Stomach (tissue), 9 donors: Measurements from ENCODE around the gene RBM48. TPM values are rescaled to one million over a fixed set of nuclear protein-coding genes. Genes with fewer than 3 reads are reported as not detected.
A peak's percentile ranks its signal among the peaks of the same experiment; 100 is the strongest.

ENCODE experiments used
- DNase-seq, 2 donors: peaks; one replicate each; pipeline versions ENCODE4 v3.0.0 to v3.0.0-alpha.2; 2013 to 2019
- H3K27ac ChIP-seq, 5 donors: fragments of 200-600 bp in 4 of 5; sonication (generic) in 4 of 5; one replicate each; pipeline ENCODE4 v1.5.1; 2013 to 2019; ENCODE audit warnings: mild to moderate bottlenecking in 1 of 5, moderate library complexity in 1 of 5
- H3K27me3 ChIP-seq, 3 donors: fragments of 200-600 bp; sonication (generic); one replicate each; pipeline ENCODE4 v1.5.1; 2017 to 2019; ENCODE audit warnings: mixed run types in 1 of 3
- H3K36me3 ChIP-seq, 4 donors: fragments of 200-600 bp; sonication (generic); 1 replicate in 3 of 4; 2 replicates in 1 of 4; pipeline ENCODE4 v1.5.1; 2016 to 2019
- H3K4me1 ChIP-seq, 4 donors: fragments of 200-600 bp; sonication (generic); one replicate each; pipeline ENCODE4 v1.5.1; 2016 to 2019
- H3K4me3 ChIP-seq, 4 donors: fragments of 200-600 bp; sonication (generic) in 3 of 4; one replicate each; pipeline ENCODE4 v1.5.1; 2016 to 2019; ENCODE audit warnings: mild to moderate bottlenecking in 1 of 4
- H3K9me3 ChIP-seq, 4 donors: fragments of 200-600 bp; sonication (generic); one replicate each; pipeline ENCODE4 v1.5.1; 2016 to 2019
- EP300 ChIP-seq: sonication (generic); formaldehyde crosslinking; IDR thresholded peaks from one replicate; pipeline ENCODE4 v1.6.1; 2017; ENCODE audit warnings: antibody characterized with exemption
- POLR2A ChIP-seq, 4 donors: fragments of 450-650 bp; IDR thresholded peaks; one replicate each; pipeline ENCODE4 v1.6.1; 2016; ENCODE audit warnings: antibody characterized with exemption in 4 of 4, control low read depth in 2 of 4, mild to moderate bottlenecking in 1 of 4, moderate library complexity in 1 of 4
- POLR2AphosphoS5 ChIP-seq, 3 donors: sonication (generic); formaldehyde crosslinking; IDR thresholded peaks; one replicate each; pipeline ENCODE4 v1.6.1; 2016; ENCODE audit warnings: antibody characterized with exemption in 3 of 3
- WGBS, 5 donors: extraction: QIAGEN DNeasy Blood & Tissue Kit in 3 of 5; methylation state at CpG; one replicate each; pipeline versions ENCODE4 v1.1.5 to v1.1.7; 2013 to 2018; 5-methylcytosine and 5-hydroxymethylcytosine counted together
- intact Hi-C: fragments of 100-400 bp; cut with DNase I; formaldehyde crosslinking; loops from one replicate; pipeline ENCODE4 v1.15.1; 2023; ENCODE audit warnings: low total_unique reads
- polyA plus RNA-seq, 3 donors: library from polyadenylated mRNA; stranded (reverse); fragments of 200-250 nt; gene quantifications; one replicate each; pipeline ENCODE4 v1.2.3, GENCODE V29; 2013
- total RNA-seq, 5 donors: library from RNA; depleted of rRNA; stranded (reverse); fragments of >200 nt; gene quantifications; one replicate each; pipeline versions ENCODE4 v1.1.0 to v1.2.3, GENCODE V29; 2014 to 2016
- TF ChIP-seq, protein P1 (sequence below), 7 experiments: fragments of 450-650 bp in 4 of 7; fragments of 200-600 bp in 3 of 7; sonication (generic) in 3 of 7; IDR thresholded peaks; one replicate each; pipeline ENCODE4 v1.5.1; 2016 to 2019; ENCODE audit warnings: antibody characterized with exemption in 7 of 7, control low read depth in 2 of 7, mild to moderate bottlenecking in 1 of 7
- donor health status: healthy with polysubstance abuse.
- donor health status: Bipolar disorder and iron deficiency.
- donor health status: healthy.

Gene RBM48
- total and polyA plus RNA-seq, 8 donors: 3.2 to 14.0 (median 6.6) TPM

DNA sequence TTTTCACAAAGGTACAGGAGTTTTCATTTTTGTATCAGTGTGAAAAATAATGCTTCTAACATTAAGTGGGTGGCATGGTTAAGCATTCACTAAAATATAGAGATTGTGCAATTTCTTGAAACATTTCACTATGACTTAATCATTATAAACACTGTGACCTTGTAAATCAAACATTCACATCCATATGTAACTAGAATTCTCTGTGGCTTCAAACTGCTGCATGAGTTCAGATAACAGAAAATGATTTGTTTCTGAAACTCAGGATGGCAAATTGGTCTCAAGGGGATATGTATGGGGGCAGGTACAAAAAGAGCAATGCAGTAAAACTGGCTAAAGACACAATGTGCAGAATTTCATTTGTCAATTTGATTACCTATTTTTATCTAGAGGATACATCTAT lies 57.8 kb downstream of the RBM48 start:
- DNase-seq: peak in 1 of 2 donors; percentile 16
- intact Hi-C loops: no loop called here
- H3K9me3 ChIP-seq: no peaks in the 10 kb centered on the region
- H3K36me3 ChIP-seq: peaks cover 0 to 5% (median 0%) of the 10 kb centered on the region in 4 donors
- peak overlapping the region in 2 of 5 donors; percentile 4 to 5 for H3K27ac ChIP-seq
- TF ChIP-seq EP300 (no peak), POLR2A (IDR thresholded peaks at IDR 0.05) (no peak), POLR2AphosphoS5 (IDR thresholded peaks at IDR 0.05) (no peak)
- TF ChIP-seq, protein P1, sequence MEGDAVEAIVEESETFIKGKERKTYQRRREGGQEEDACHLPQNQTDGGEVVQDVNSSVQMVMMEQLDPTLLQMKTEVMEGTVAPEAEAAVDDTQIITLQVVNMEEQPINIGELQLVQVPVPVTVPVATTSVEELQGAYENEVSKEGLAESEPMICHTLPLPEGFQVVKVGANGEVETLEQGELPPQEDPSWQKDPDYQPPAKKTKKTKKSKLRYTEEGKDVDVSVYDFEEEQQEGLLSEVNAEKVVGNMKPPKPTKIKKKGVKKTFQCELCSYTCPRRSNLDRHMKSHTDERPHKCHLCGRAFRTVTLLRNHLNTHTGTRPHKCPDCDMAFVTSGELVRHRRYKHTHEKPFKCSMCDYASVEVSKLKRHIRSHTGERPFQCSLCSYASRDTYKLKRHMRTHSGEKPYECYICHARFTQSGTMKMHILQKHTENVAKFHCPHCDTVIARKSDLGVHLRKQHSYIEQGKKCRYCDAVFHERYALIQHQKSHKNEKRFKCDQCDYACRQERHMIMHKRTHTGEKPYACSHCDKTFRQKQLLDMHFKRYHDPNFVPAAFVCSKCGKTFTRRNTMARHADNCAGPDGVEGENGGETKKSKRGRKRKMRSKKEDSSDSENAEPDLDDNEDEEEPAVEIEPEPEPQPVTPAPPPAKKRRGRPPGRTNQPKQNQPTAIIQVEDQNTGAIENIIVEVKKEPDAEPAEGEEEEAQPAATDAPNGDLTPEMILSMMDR (IDR thresholded peaks at IDR 0.05): no peak
- no peak overlapping the region for H3K4me3 ChIP-seq
- H3K27me3 ChIP-seq: no peaks in the 10 kb centered on the region
- peaks cover 37 to 68% (median 49%) of the 10 kb centered on the region in 4 donors for H3K4me1 ChIP-seq

DNA sequence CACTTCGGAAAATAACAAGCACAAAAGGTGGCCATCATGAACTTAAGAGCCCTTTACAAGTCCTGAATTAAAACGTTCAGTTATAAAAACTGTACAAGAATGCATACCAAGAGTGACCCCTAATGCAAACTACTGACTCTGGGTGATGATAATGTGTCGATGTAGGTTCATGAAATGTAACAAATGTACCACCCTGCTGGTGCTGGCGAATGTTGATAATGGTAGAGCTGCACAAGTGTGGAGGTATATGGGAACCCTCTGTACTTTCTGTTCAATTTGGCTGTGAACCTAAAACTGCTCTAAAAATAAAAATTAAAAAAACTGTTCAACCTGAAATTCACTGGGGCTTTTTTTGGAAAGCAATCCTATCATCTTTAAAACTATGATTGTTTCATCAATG lies 58.2 kb downstream of the RBM48 start:
- intact Hi-C loops: no loop called here
- no peaks in the 10 kb centered on the region for H3K9me3 ChIP-seq
- no peak for DNase-seq
- TF ChIP-seq POLR2AphosphoS5 (IDR thresholded peaks at IDR 0.05) (no peak), EP300 (no peak), POLR2A (IDR thresholded peaks at IDR 0.05) (no peak)
- TF ChIP-seq, protein P1 (IDR thresholded peaks at IDR 0.05): no peak
- no peak overlapping the region for H3K4me3 ChIP-seq
- H3K27ac ChIP-seq: peak overlapping the region in 2 of 5 donors; percentile 4 to 5
- peaks cover 37 to 64% (median 49%) of the 10 kb centered on the region in 4 donors for H3K4me1 ChIP-seq
- 34 to 57% (median 53%) methylated on average over 4 of the region's 4 CpGs for WGBS, 5 donors
- H3K27me3 ChIP-seq: no peaks in the 10 kb centered on the region
- peaks cover 0 to under 1% (median 0%) of the 10 kb centered on the region in 4 donors for H3K36me3 ChIP-seq

Other genes with a start within 250 kb of the RBM48 start
- 100 to 1,000 TPM in 1 of 5 donors, 10 to 100 TPM in 4; 15.8 to 156 (median 69.1) TPM for gene GATAD1, start 81.3 kb upstream of the RBM48 start, total RNA-seq
- gene GATAD1, start 81.3 kb upstream of the RBM48 start, polyA plus RNA-seq: 10 to 100 TPM; 11.5 to 20.3 (median 14.5) TPM
- gene ERVW-1, start 50.8 kb upstream of the RBM48 start, total RNA-seq: under 1 TPM in 1 of 5 donors, not detected in 4; 0.18 TPM
- not detected for gene ERVW-1, start 50.8 kb upstream of the RBM48 start, polyA plus RNA-seq
- gene PEX1, start 275 bp upstream of the RBM48 start, total RNA-seq: 10 to 100 TPM in 3 of 5 donors, 1 to 10 TPM in 2; 2.0 to 50.3 (median 15.5) TPM
- gene PEX1, start 275 bp upstream of the RBM48 start, polyA plus RNA-seq: 10 to 100 TPM in 1 of 3 donors, 1 to 10 TPM in 2; 4.7 to 16.2 (median 8.1) TPM
- 10 to 100 TPM; 10.5 to 48.3 (median 29.7) TPM for gene FAM133B, start 61.6 kb downstream of the RBM48 start, total RNA-seq
- gene FAM133B, start 61.6 kb downstream of the RBM48 start, polyA plus RNA-seq: 10 to 100 TPM; 13.4 to 53.8 (median 17.0) TPM